ENCODE results near the gene ENPP1.

The ENPP1 gene

GRCh38 chr6:131773284-131773950 is 34.4 kb upstream of the ENPP1 start (continued):
- TF ChIP-seq ZNF501 (tag by site-specific recombination; IDR thresholded peaks at IDR 0.05) (no peak), MYNN (tag by site-specific recombination; IDR thresholded peaks at IDR 0.05; ENCODE audit: borderline replicate concordance) (no peak), ZNF610 (tag by site-specific recombination; IDR thresholded peaks at IDR 0.05; ENCODE audit: borderline replicate concordance) (no peak)

DNA sequence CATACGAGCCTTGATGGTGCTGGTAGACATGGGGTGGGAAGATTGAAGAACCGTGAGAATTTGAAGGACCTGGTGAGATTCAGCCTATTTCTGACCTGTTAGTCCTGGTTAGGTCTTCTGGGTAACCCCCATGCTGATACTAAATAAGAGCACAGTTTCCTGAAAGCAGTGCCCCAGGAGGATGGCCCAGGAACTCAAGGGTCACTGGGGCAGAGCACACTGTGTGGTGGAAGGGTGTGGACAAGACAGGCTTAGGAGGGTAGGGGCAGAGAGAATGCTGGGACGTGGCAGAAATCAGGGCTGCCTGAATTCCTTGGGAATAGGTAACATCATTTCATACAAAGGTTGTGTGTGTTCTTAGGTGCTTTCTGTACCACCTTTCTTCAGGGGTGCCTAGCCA is 31.9 kb upstream of the ENPP1 start:
- ChIA-PET CTCF (no interaction called here), POLR2A (no interaction called here)
- TF ChIP-seq ZNF16 (tag by site-specific recombination; IDR thresholded peaks at IDR 0.05; ENCODE audit: low read depth) (no peak), SP2 (tag by site-specific recombination; IDR thresholded peaks at IDR 0.05) (no peak), ZBTB49 (tag by site-specific recombination; IDR thresholded peaks at IDR 0.05; ENCODE audit: low read depth) (no peak), SALL2 (tag by site-specific recombination; IDR thresholded peaks at IDR 0.05; ENCODE audit: borderline replicate concordance) (no peak), ZNF596 (tag by site-specific recombination; IDR thresholded peaks at IDR 0.05) (no peak), ZNF10 (tag by site-specific recombination; IDR thresholded peaks at IDR 0.05) (no peak), ZNF660 (tag by site-specific recombination; IDR thresholded peaks at IDR 0.05) (no peak), KLF10 (tag by site-specific recombination; IDR thresholded peaks at IDR 0.05) (no peak), ELK4 (IDR thresholded peaks at IDR 0.05; ENCODE audit: borderline replicate concordance, low read depth, low read length) (no peak), SCRT2 (tag by site-specific recombination; IDR thresholded peaks at IDR 0.05) (no peak)
- TF ChIP-seq, protein P1, sequence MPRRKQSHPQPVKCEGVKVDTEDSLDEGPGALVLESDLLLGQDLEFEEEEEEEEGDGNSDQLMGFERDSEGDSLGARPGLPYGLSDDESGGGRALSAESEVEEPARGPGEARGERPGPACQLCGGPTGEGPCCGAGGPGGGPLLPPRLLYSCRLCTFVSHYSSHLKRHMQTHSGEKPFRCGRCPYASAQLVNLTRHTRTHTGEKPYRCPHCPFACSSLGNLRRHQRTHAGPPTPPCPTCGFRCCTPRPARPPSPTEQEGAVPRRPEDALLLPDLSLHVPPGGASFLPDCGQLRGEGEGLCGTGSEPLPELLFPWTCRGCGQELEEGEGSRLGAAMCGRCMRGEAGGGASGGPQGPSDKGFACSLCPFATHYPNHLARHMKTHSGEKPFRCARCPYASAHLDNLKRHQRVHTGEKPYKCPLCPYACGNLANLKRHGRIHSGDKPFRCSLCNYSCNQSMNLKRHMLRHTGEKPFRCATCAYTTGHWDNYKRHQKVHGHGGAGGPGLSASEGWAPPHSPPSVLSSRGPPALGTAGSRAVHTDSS (tag by site-specific recombination; IDR thresholded peaks at IDR 0.05): no peak
- TF ChIP-seq, protein P2, sequence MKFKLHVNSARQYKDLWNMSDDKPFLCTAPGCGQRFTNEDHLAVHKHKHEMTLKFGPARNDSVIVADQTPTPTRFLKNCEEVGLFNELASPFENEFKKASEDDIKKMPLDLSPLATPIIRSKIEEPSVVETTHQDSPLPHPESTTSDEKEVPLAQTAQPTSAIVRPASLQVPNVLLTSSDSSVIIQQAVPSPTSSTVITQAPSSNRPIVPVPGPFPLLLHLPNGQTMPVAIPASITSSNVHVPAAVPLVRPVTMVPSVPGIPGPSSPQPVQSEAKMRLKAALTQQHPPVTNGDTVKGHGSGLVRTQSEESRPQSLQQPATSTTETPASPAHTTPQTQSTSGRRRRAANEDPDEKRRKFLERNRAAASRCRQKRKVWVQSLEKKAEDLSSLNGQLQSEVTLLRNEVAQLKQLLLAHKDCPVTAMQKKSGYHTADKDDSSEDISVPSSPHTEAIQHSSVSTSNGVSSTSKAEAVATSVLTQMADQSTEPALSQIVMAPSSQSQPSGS (tag by site-specific recombination; IDR thresholded peaks at IDR 0.05; ENCODE audit: low read depth): no peak
- TF ChIP-seq, protein P3, sequence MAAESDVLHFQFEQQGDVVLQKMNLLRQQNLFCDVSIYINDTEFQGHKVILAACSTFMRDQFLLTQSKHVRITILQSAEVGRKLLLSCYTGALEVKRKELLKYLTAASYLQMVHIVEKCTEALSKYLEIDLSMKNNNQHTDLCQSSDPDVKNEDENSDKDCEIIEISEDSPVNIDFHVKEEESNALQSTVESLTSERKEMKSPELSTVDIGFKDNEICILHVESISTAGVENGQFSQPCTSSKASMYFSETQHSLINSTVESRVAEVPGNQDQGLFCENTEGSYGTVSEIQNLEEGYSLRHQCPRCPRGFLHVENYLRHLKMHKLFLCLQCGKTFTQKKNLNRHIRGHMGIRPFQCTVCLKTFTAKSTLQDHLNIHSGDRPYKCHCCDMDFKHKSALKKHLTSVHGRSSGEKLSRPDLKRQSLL (tag by site-specific recombination; IDR thresholded peaks at IDR 0.05): no peak
- no peaks in the 10 kb centered on the region for H3K4me1 ChIP-seq (ENCODE audit: control insufficient read depth, insufficient read depth, low read length)
- H3K4me3 ChIP-seq (ENCODE audit: low read depth, low read length): no peak overlapping the region
- no peak overlapping the region for H3K27ac ChIP-seq (ENCODE audit: extremely low read depth, low read depth, low read length)
- no peaks in the 10 kb centered on the region for H3K36me3 ChIP-seq (ENCODE audit: control insufficient read depth in 2 of 2, insufficient read depth in 1 of 2, low read length in 2 of 2)
- H3K9me3 ChIP-seq (ENCODE audit: control insufficient read depth, insufficient read depth, low read depth, low read length): no peaks in the 10 kb centered on the region

Data from HEK293 (cell line).